ENCODE data around the gene SHCBP1L. TPM values are rescaled to one million over a fixed set of nuclear protein-coding genes. Genes with fewer than 3 reads are reported as not detected.

The SHCBP1L gene
- total RNA-seq, 2 donors from 2014 or later = not detected

DNA sequence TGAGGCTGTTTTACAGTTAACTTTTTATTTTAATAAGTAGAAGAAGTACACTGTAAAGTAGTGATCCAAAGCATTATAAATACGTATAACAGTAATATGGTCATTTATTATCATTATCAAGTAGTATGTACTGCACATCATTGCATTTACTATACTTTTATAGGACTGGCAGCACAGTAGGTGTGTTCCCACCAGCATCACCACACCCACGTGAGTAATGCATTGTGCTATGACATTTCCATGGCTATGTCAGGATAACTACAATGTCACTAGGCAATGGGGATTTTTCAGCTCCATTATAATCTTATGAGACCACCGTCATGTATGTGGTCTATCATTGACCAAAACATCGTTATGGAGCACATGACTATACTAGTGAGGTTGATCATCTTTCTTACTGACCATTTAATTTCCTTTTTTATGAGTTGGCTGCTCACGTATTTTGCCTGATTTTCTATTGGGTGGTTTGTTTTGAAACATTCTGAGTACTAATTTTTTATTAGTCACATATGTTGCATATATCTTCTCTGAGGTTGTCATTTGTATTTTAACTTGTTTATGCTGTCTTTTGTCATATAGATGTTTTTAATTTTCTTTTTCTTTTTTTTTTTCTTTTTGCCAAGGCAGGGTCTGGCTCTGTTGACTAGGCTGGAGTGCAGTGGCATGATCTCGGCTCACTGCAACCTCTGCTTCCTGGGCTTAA is 25.3 kb upstream of the SHCBP1L start:
- TF ChIP-seq, protein P1, sequence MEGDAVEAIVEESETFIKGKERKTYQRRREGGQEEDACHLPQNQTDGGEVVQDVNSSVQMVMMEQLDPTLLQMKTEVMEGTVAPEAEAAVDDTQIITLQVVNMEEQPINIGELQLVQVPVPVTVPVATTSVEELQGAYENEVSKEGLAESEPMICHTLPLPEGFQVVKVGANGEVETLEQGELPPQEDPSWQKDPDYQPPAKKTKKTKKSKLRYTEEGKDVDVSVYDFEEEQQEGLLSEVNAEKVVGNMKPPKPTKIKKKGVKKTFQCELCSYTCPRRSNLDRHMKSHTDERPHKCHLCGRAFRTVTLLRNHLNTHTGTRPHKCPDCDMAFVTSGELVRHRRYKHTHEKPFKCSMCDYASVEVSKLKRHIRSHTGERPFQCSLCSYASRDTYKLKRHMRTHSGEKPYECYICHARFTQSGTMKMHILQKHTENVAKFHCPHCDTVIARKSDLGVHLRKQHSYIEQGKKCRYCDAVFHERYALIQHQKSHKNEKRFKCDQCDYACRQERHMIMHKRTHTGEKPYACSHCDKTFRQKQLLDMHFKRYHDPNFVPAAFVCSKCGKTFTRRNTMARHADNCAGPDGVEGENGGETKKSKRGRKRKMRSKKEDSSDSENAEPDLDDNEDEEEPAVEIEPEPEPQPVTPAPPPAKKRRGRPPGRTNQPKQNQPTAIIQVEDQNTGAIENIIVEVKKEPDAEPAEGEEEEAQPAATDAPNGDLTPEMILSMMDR (IDR thresholded peaks at IDR 0.05) = no peak
- Histone ChIP-seq H3K27ac (no peak overlapping the region), H3K36me3 (no peaks in the 10 kb centered on the region), H3K27me3 (no peaks in the 10 kb centered on the region), H3K4me3 (no peak overlapping the region), H3K4me1 (no peaks in the 10 kb centered on the region), H3K9me3 (no peaks in the 10 kb centered on the region)
- no peak for DNase-seq (ENCODE audit: low spot score)

- Histone ChIP-seq H3K36me3 (no peaks in the 10 kb centered on the region), H3K27me3 (no peaks in the 10 kb centered on the region), H3K4me1 (no peaks in the 10 kb centered on the region), H3K9me3 (no peaks in the 10 kb centered on the region), H3K27ac (no peak overlapping the region), H3K4me3 (no peak overlapping the region)
- TF ChIP-seq, protein P1 (IDR thresholded peaks at IDR 0.05) = no peak
- DNase-seq (ENCODE audit: low spot score) = no peak
Measured at GRCh38 chr1:182977480-182977879, 24.5 kb upstream of the SHCBP1L start.

GRCh38 chr1:182974506-182975191 is 21.7 kb upstream of the SHCBP1L start:
- no peak for DNase-seq (ENCODE audit: low spot score)
- Histone ChIP-seq H3K4me3 (no peak overlapping the region), H3K27ac (no peak overlapping the region), H3K36me3 (no peaks in the 10 kb centered on the region), H3K4me1 (no peaks in the 10 kb centered on the region), H3K27me3 (no peaks in the 10 kb centered on the region), H3K9me3 (no peaks in the 10 kb centered on the region)
- TF ChIP-seq, protein P1 (IDR thresholded peaks at IDR 0.05) = no peak

GRCh38 chr1:182972829-182973228 is 19.9 kb upstream of the SHCBP1L start:
- TF ChIP-seq, protein P1 (IDR thresholded peaks at IDR 0.05) = no peak
- Histone ChIP-seq H3K27me3 (no peaks in the 10 kb centered on the region), H3K4me1 (no peaks in the 10 kb centered on the region), H3K36me3 (no peaks in the 10 kb centered on the region), H3K9me3 (no peaks in the 10 kb centered on the region), H3K27ac (no peak overlapping the region), H3K4me3 (no peak overlapping the region)
- no peak for DNase-seq (ENCODE audit: low spot score)

DNA sequence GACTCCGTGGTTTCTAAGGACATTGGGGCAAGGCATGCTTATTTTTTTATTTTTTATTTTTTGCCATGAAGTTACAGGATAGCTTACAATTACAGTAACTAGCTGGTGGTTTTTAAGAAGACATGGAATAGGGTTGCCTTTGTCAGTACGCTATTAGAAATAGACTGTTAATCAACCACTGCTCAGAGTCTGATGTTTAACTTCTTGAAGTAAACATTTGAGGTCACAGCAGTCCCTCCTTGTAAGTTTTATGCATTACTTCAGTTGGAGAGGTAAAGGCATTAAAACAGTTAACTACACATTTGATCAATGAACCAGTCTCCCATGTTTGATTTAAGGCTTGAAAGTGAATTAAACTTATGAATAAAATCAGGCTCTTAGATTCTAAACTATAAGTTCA is 19.3 kb upstream of the SHCBP1L start:
- H3K27ac ChIP-seq = no peak overlapping the region
- no peaks in the 10 kb centered on the region for H3K9me3 ChIP-seq
- H3K27me3 ChIP-seq = no peaks in the 10 kb centered on the region
- DNase-seq (ENCODE audit: low spot score) = no peak
- no peaks in the 10 kb centered on the region for H3K4me1 ChIP-seq
- no peaks in the 10 kb centered on the region for H3K36me3 ChIP-seq
- TF ChIP-seq, protein P1 (IDR thresholded peaks at IDR 0.05) = no peak
- no peak overlapping the region for H3K4me3 ChIP-seq
